HG03460 (cell line): ENCODE data around the gene EMILIN2.
"Not testable (repeated sequence)": the region's sequence is repeated elsewhere in the genome, so short reads cannot be mapped to it uniquely, and the experiment has no call there.

ENCODE experiments used
- ATAC-seq: cut with Tn5 transposase; IDR thresholded peaks from one replicate; pipeline ENCODE4 v1.9.1; 2021; ENCODE audit not compliant: unreplicated experiment

Gene EMILIN2

GRCh38 chr18:2914185-2914880, 67.5 kb downstream of the EMILIN2 start:
- ATAC-seq, result no peak

DNA sequence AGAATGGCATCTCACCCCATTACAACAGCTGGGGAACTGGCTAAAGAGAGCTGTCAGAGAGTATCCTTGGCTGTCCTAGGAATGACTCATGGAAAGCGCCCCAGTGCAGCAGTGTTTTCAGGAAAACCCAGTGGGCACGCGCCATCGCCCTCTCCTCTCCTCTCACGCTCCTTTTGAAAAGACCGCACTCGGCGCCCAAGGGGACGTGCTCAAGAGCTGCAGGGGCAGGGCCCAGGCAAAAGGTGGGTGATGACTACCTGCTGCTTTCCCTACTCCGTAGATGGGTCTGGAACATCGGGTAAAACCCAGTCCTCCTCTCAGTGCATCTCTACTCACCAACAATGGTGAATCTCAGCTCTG, 68.1 kb downstream of the EMILIN2 start:
- no peak for ATAC-seq

- ATAC-seq, result not testable (repeated sequence)
Observed at GRCh38 chr18:2915486-2915885, 68.7 kb downstream of the EMILIN2 start.

DNA sequence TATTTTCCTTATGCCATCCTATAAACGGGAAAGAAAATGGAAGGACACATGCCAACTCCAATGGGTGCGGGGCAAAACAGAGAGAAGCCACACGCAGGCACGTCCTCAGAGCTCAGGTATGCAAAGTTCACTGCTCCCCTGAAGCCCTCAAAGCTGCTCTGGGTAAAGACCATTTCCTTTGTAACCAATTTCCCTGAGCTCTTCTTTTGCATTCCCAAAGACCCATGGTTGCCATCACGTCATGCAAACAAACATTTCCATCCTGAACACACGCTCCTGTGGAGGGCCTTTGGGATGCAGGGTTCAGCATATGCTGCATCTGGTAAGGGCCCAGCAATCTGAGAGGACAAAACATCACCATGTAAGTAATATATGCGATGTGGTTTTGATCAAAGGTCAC, 69.4 kb downstream of the EMILIN2 start:
- no peak for ATAC-seq

DNA sequence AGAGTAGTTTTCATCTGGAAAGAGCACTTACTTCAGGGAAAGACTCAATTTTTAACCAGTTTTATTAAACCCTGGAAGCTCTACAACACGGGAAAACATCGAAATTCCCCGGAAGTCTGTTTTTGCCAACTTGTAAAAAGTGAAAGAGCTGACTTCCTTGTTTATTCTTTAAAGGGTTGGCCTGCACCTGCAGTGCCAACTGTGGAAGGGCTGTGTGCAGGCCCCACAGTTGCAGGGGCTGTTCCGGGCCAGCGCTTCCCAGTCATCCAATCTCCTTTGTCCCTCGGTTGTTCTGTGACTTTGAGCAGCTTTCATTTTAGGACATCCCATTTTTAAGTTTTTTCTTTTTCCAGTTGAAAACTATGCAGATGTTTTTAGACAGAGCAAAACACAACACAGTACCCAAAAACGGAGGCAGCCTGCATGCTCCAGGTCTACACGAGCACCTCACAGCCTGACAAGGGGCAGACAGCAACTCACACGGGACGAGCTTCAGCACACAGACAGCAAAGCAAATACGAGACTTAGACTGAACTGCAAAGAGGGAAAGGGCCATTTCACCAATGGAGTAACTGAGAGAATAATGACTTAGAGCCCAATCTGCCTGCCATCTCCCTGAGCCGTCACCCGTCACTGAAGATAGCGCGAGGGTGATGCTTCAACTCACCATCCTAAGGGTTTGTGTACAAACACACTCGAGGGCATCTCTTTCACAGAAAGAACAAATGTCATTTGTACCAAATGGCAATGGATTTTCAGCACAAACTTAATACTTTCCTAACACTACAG, 70.6 kb downstream of the EMILIN2 start:
- no peak for ATAC-seq

DNA sequence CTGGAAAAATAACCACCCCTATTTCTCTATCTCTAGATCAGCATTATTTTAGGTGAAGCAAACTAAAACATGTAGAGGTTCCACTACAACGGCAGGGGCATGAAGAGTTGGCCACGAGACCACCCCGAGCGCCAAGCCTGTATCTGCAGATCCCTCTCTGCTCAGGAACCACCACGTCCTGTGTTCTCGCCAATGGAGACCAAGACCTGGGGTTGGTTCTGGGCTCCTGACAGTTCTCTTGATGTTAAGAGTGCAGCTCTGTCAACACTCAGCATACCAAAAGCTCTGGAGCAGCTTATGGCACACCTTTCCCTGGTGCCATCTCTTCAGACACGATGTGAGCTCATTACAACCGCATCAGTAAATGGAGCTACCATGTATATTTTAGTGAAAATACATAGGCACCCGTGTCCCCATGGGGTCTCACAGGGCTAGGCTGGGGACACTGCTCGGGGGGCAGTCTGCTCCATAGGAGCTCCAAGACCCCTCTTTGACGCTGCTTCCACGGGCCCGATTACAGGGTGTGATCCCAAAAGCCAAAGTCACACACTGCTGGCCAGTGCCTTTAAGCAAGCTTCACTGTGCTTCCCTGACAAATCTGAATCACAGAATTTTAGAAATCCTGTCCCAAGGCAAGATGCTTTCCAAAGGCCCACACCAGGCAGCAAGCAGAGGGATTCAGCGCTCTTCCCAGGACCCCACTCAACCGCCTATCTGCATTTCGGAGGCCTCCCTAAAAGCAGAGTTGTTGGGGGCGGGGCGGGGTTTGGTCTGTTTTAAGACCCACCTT, 72.2 kb downstream of the EMILIN2 start:
- no peak for ATAC-seq

DNA sequence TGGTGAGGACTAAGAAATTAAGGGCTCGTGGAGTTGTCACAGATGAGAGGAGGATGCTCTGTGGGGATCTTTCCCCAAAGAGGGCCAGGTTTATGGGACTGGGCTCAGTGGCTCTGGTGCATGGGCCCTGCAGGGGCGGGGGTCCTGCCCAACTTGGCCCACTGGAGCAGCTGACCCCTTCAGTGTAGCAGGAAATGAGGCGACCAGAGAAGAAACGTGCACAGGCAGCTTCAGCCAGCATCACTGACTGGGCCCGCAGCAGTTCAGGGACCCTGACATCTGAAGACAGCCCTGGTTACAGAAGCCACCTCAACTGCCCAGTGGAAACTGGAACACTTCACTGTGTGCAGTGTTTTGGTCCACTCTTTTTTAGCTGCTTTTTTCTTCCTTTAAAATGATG, 72.8 kb downstream of the EMILIN2 start:
- ATAC-seq, result no peak

GRCh38 chr18:2920027-2920426, 73.2 kb downstream of the EMILIN2 start:
- ATAC-seq, result no peak

DNA sequence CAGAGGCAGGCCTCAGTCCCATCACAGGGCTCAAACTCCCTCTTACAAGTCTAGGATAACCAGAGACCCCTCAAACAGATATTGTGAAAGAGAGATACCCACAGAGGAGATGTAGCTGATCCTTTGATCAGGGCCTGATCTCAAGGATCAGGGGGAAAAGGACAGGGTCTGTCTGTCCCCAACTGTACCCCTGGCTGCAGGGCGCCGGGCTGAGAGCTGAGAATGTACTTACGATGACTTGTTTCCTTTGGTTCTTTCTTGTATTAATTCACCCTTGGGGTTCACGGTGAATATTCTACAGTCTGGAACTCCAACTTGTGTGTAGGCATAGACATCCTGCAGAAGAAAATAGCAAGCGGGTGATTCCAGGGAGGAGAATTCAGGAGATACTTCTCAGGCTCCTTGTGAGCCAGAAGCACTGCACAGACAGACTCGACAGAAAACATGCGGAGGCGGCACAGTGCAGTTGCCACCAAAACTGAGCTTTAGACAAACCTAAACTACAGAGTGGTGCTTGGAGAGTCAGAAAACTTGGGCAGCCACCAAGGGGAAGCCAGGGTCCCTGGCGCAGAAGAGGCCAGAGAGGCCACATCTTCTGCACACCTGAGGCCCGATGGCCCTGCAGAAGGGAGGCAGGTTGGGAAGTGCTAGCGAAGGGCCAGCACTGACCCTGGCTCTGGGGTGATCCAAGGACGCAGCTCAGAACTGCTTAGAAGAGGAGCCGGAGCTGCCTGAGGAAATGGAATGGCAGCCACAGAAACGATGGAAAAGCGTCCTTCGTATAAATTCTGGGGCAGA, 73.9 kb downstream of the EMILIN2 start:
- ATAC-seq, result no peak

DNA sequence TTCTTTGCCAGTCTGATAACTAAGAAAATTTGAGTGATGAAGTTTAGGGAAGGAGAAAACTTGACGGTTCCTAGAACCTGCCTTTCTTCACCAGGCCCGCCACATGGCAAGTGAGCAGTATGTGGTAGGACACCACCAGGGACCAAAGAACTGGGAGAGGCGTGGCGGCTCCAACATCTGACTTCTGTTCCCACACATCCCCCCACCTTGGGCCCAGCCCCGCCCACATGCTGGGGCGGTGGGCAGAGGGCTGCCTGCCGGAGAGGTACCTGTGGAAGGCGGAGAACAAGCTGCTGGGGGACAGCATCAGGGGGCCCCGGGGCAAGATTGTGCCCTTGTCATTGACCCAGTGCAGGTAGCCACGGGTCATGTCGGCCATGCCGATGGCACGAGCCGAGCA, 75.0 kb downstream of the EMILIN2 start:
- no peak for ATAC-seq

GRCh38 chr18:2923464-2923863, 76.7 kb downstream of the EMILIN2 start:
- no peak for ATAC-seq

DNA sequence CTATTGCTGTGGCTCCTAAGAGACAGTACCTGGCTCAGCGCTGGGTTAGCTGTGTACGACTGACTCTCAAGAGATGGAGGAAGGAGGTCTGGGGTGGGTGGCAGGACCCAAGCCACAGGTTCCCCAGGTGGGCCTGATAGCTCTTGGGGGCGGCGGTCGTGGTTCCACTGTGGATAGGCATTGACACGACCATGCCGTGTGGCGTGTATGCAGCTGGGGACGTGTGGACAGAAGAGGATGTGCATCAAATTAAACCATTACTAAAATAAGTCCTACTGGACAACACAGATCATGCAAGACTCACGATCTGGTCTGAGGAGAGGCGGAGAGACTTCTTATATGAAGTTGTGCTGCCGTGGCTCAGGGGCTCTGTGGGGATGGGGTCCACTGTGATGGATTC, 78.1 kb downstream of the EMILIN2 start:
- ATAC-seq, result no peak

GRCh38 chr18:2926528-2926927, 79.7 kb downstream of the EMILIN2 start:
- ATAC-seq, result no peak

- ATAC-seq, result no peak
Observed at GRCh38 chr18:2927745-2928144, 80.9 kb downstream of the EMILIN2 start.

DNA sequence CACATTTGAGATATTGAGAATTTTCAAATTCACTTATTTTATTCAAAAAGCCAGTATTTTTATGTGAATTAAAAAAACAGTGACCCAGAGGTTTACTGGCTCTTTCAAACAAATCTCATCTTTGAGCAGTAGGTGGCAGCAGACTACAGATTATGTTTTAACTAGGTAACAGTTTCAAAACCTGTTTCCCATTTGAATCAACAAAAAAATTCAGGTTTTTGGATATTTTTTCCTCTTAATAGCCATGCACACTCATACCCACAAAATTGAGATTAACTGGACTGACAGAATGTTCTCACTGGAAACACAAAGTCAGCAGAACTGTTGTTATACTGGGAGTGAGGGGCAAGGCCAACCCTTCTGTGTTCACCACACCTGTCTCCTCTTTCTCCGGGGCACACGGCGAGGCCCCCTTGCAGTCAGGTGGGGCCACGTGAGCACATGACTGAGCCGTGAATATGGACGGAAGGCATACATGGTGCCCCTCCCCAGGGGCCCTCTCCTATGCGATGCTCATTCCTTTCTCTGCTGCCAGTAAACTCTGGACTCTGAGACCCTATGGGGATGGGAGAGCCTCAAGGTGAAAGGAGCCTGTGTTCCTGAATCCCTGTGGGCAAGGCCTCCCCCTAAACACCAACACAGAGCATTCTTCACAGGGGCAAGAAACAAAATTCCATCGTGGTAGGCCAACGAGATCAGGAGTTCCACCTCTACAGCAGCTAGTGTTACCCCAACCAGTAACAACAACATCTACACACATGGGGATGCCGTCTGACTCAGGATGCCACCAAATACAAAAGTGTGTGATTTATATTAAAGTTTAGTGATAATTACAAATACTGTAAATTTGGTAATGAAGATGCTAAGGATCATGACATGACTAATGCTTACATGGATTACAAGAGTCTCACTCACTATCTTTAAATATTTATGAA, 85.7 kb downstream of the EMILIN2 start:
- no peak for ATAC-seq

- ATAC-seq, result no peak
Observed at GRCh38 chr18:2933995-2934394, 87.2 kb downstream of the EMILIN2 start.

DNA sequence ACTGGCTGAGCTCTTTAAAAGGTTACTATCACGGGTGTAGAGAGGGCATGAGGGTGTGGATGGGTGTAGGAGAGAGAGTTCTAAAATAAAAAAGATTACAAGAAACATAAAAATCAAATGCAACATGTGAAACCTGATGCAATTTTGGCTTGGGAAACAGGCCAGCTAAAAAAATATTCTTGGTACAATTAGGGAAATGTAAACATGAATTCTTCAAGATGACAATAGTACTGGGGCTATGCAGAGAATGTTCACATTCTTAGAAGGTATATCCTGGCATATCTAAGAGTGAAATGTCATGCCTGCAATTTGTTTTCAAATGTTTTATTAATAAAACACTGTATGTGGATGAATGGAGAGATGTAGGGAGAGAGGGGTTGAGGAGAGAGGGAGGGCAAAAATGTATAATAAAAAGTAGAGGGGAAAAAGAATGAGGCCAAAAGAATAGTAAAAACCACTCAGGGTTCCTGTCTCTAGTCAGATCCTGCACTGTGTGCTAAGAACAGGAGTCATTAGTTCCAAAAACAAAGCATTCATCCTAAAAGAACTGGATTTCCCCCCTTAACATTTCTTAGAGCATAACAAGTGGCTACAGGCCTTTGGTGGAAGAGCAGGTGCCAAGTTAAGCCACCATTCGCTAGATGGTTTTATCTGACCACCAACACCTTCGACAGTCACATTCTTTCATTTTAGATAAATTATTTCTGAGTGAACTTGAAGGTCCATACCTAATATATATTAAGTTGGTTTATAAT, 88.8 kb downstream of the EMILIN2 start:
- ATAC-seq, result no peak

- ATAC-seq, result no peak
Observed at GRCh38 chr18:2939317-2939716, 92.5 kb downstream of the EMILIN2 start.

DNA sequence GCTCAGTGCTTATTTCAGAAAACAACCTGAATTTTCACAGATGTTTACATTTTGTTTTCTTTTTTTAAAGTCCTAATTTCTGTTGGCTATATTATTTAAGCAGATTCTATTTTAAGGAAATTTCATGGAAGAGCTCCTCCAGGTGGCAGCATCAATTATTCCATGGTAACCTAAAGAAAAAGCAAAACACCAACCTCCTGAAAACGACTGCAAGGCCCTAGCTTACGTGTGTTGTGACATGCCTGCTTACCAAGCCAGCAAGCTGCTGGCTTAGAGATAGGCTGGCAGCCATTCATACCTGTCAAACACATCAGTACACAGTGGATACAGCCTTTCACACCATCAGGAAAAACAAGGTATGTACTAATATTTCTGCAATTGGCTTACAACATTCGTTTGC, 101.2 kb downstream of the EMILIN2 start:
- no peak for ATAC-seq
